ENCODE data around the gene CREG2.

Gene CREG2

GRCh38 chr2:101369100-101369499 lies 18.2 kb downstream of the CREG2 start:
- H3K9me3 ChIP-seq: no peaks in the 10 kb centered on the region
- no peak for TF ChIP-seq CTCF (IDR thresholded peaks at IDR 0.05)
- H3K27ac ChIP-seq: no peak overlapping the region
- intact Hi-C loops (cut with DNase I; ENCODE audit: low total_unique reads): no loop called here
- no peak for DNase-seq
- H3K4me1 ChIP-seq: no peaks in the 10 kb centered on the region
- no peak overlapping the region for H3K4me3 ChIP-seq
- no peaks in the 10 kb centered on the region for H3K36me3 ChIP-seq
- no peaks in the 10 kb centered on the region for H3K27me3 ChIP-seq

GRCh38 chr2:101368376-101368775 lies 18.9 kb downstream of the CREG2 start:
- Histone ChIP-seq H3K4me3 (no peak overlapping the region), H3K9me3 (no peaks in the 10 kb centered on the region), H3K4me1 (no peaks in the 10 kb centered on the region), H3K27me3 (no peaks in the 10 kb centered on the region), H3K36me3 (no peaks in the 10 kb centered on the region), H3K27ac (no peak overlapping the region)
- no peak for TF ChIP-seq CTCF (IDR thresholded peaks at IDR 0.05)
- no peak for DNase-seq
- intact Hi-C loops (cut with DNase I; ENCODE audit: low total_unique reads): no loop called here

- Histone ChIP-seq H3K4me1 (no peaks in the 10 kb centered on the region), H3K27ac (no peak overlapping the region), H3K27me3 (no peaks in the 10 kb centered on the region), H3K36me3 (no peaks in the 10 kb centered on the region), H3K4me3 (no peak overlapping the region), H3K9me3 (no peaks in the 10 kb centered on the region)
- DNase-seq: no peak
- TF ChIP-seq CTCF (IDR thresholded peaks at IDR 0.05): no peak
- intact Hi-C loops (cut with DNase I; ENCODE audit: low total_unique reads): no loop called here
Observed at GRCh38 chr2:101367508-101367907, 19.8 kb downstream of the CREG2 start.

GRCh38 chr2:101364878-101365277 lies 22.4 kb downstream of the CREG2 start:
- no peaks in the 10 kb centered on the region for H3K9me3 ChIP-seq
- DNase-seq: no peak
- no peaks in the 10 kb centered on the region for H3K36me3 ChIP-seq
- no peak for TF ChIP-seq CTCF (IDR thresholded peaks at IDR 0.05)
- H3K27ac ChIP-seq: no peak overlapping the region
- no peaks in the 10 kb centered on the region for H3K27me3 ChIP-seq
- intact Hi-C loops (cut with DNase I; ENCODE audit: low total_unique reads): no loop called here
- no peaks in the 10 kb centered on the region for H3K4me1 ChIP-seq
- no peak overlapping the region for H3K4me3 ChIP-seq

GRCh38 chr2:101362777-101363176 lies 24.5 kb downstream of the CREG2 start:
- no peak overlapping the region for H3K27ac ChIP-seq
- TF ChIP-seq CTCF (IDR thresholded peaks at IDR 0.05): no peak
- intact Hi-C loops (cut with DNase I; ENCODE audit: low total_unique reads): no loop called here
- DNase-seq: no peak
- H3K9me3 ChIP-seq: no peaks in the 10 kb centered on the region
- H3K27me3 ChIP-seq: no peaks in the 10 kb centered on the region
- no peaks in the 10 kb centered on the region for H3K4me1 ChIP-seq
- no peaks in the 10 kb centered on the region for H3K36me3 ChIP-seq
- H3K4me3 ChIP-seq: no peak overlapping the region

- no peak overlapping the region for H3K4me3 ChIP-seq
- no peak for TF ChIP-seq CTCF (IDR thresholded peaks at IDR 0.05)
- intact Hi-C loops (cut with DNase I; ENCODE audit: low total_unique reads): no loop called here
- no peaks in the 10 kb centered on the region for H3K4me1 ChIP-seq
- no peak overlapping the region for H3K27ac ChIP-seq
- H3K9me3 ChIP-seq: no peaks in the 10 kb centered on the region
- no peak for DNase-seq
- no peaks in the 10 kb centered on the region for H3K27me3 ChIP-seq
- H3K36me3 ChIP-seq: no peaks in the 10 kb centered on the region
Observed at GRCh38 chr2:101362316-101362715, 25.0 kb downstream of the CREG2 start.
